NB4 (cell line): ENCODE measurements around the gene PMF1.

ENCODE experiments used
- DNase-seq: peaks from one replicate; pipeline ENCODE4 v3.0.0; 2010; ENCODE audit warnings: low read depth
- H3K4me3 ChIP-seq: one replicate; pipeline ENCODE4 v1.5.1; 2011; ENCODE audit warnings: mild to moderate bottlenecking, low read depth, low read length, moderate library complexity
- MYC ChIP-seq: IDR thresholded peaks from 2 replicates; pipeline ENCODE4 v1.6.1; 2011; ENCODE audit warnings: low read depth, low read length
- POLR2A ChIP-seq: IDR thresholded peaks from 2 replicates; pipeline ENCODE4 v1.6.1; 2011; ENCODE audit warnings: mild to moderate bottlenecking; ENCODE audit not compliant: insufficient read length; ENCODE audit errors: extremely low read depth
- TF ChIP-seq, protein P1 (sequence below): IDR thresholded peaks from 2 replicates; pipeline ENCODE4 v1.6.1; 2011; ENCODE audit warnings: low read depth, low read length
- TF ChIP-seq, protein P2 (sequence below): IDR thresholded peaks from one replicate; pipeline ENCODE4 v1.5.1; 2012; ENCODE audit warnings: low read depth, low read length

PMF1 gene

DNA sequence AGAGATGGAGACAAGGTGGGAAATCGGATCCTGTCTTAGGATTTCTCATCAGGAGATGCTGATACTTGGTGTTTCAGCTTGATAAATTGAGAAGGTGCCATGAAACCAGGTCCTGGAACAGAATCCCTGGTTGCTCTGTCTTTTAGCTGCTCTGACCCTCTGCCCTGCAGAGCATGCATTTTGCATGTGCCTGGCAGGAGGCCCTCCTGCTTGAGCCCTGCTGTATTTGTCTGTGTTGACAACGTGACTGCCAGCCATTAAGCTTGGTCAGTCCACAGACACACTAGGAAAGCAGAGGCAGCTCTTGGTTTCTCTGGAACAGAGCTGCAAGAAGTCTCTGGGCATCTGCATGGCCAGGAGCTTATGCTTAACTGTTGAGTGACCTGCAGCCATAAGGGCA is 16.4 kb upstream of the PMF1 start:
- DNase-seq = no peak
- H3K4me3 ChIP-seq = no peak overlapping the region
- TF ChIP-seq, protein P1, sequence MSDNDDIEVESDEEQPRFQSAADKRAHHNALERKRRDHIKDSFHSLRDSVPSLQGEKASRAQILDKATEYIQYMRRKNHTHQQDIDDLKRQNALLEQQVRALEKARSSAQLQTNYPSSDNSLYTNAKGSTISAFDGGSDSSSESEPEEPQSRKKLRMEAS = no peak
- TF ChIP-seq, protein P2, sequence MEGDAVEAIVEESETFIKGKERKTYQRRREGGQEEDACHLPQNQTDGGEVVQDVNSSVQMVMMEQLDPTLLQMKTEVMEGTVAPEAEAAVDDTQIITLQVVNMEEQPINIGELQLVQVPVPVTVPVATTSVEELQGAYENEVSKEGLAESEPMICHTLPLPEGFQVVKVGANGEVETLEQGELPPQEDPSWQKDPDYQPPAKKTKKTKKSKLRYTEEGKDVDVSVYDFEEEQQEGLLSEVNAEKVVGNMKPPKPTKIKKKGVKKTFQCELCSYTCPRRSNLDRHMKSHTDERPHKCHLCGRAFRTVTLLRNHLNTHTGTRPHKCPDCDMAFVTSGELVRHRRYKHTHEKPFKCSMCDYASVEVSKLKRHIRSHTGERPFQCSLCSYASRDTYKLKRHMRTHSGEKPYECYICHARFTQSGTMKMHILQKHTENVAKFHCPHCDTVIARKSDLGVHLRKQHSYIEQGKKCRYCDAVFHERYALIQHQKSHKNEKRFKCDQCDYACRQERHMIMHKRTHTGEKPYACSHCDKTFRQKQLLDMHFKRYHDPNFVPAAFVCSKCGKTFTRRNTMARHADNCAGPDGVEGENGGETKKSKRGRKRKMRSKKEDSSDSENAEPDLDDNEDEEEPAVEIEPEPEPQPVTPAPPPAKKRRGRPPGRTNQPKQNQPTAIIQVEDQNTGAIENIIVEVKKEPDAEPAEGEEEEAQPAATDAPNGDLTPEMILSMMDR = no peak
- TF ChIP-seq POLR2A (no peak), MYC (no peak)

DNA sequence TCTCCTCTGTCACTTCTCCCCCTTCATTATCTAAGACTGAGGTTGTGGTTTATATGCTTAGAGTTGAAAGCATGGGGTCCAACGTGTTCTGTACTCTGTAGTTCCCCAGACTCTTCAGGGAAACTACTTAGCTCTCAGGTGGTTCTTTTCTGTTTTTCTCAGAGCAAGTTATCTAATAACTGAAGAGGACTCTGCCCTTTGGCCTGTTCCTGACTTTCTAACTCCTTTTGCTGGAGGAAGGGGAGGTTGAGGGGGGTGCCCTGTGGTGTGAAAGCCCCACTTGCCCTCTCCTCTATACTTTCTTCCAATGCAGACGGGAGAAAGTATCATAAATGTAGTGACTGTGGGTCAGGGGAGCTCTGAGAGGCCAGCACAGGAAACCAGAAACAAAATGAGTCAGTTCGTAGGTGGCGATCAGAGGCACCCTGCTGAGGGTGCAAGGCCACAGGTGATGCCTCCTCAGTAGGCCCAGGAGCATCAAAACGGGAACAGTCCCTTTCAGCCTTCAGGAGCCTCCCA is 13.9 kb upstream of the PMF1 start:
- TF ChIP-seq, protein P2 = no peak
- TF ChIP-seq, protein P1 = no peak
- TF ChIP-seq MYC (no peak), POLR2A (no peak)
- DNase-seq = no peak
- no peak overlapping the region for H3K4me3 ChIP-seq

DNA sequence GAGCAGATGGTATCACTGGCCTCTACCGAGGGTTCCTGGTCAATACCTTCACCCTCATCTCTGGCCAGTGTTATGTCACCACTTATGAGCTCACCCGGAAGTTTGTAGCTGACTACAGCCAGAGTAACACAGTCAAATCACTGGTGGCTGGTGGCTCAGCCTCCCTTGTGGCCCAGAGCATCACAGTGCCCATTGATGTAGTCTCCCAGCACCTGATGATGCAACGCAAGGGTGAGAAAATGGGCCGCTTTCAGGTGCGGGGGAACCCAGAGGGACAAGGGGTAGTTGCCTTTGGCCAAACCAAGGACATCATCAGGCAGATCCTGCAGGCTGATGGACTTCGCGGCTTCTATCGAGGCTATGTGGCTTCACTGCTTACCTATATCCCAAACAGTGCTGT is 12.8 kb upstream of the PMF1 start:
- no peak overlapping the region for H3K4me3 ChIP-seq
- DNase-seq = no peak
- TF ChIP-seq MYC = no peak
- TF ChIP-seq, protein P1 = no peak

DNA sequence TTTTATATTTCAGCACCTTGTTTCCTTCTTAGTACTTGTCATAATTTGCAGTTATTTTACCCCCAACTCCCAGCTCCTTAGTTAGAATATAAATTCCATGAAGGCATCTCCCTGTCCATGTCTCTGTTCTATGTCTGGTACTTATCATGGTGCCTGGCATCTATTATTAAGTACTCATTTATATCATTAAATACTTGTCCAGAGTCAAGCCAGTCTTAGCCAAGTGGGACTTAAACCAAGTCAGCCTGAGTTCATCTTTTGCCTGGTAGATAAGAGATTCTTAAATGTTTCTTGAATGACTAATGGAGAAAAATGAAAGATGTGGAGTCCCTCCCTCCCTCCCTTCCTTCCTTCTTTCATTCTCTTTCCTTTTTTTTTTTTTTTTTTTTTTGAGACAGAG is 9.5 kb upstream of the PMF1 start:
- TF ChIP-seq, protein P2 = no peak
- TF ChIP-seq POLR2A (no peak), MYC (no peak)
- TF ChIP-seq, protein P1 = no peak
- no peak for DNase-seq
- H3K4me3 ChIP-seq = no peak overlapping the region

DNA sequence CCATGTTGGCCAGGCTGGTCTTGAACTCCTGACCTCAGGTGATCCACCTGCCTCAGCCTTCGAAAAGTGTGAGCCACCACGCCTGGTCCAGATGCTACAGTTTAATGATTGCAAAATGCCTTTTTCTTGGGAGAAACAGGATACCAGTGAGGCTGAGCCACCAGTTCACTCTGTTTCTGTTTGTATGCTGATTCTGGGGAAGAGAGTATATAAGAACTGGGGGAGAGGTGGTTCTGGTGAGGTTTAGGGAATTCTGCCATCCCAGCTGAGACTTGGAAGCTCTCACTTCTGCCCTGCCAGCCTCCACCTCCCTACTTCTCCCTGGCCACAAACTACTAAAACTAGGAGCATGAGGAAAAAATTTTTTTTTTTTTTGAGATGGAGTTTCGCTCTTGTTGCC is 8.1 kb upstream of the PMF1 start:
- TF ChIP-seq MYC = no peak
- TF ChIP-seq, protein P2 = no peak
- TF ChIP-seq, protein P1 = no peak
- TF ChIP-seq POLR2A = no peak
- no peak for DNase-seq
- H3K4me3 ChIP-seq = no peak overlapping the region

DNA sequence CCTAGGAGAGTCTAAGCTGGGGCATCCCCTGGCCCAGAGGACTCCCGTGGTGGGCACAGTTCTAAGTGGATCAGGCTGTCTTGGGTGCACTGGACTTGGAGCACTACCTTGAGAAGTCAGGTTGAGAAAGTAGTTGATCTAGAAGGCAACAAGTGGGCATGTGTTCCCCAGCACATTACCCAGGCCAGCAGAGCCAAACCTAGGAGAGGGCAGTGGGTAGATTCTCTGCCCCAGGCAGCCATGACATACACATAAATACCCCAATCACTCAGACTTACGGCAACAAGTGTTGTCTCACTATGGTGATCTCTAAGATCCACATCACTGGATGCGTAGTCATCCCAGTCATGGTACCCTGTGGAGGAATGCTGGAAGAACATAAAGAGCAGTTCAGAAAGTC is 1.6 kb upstream of the PMF1 start:
- no peak for DNase-seq
- H3K4me3 ChIP-seq = no peak overlapping the region
- TF ChIP-seq, protein P1 = no peak
- no peak for TF ChIP-seq MYC
- TF ChIP-seq POLR2A = no peak
- TF ChIP-seq, protein P2 = no peak
